ENCODE results near the gene MAPK1IP1L.

DNA sequence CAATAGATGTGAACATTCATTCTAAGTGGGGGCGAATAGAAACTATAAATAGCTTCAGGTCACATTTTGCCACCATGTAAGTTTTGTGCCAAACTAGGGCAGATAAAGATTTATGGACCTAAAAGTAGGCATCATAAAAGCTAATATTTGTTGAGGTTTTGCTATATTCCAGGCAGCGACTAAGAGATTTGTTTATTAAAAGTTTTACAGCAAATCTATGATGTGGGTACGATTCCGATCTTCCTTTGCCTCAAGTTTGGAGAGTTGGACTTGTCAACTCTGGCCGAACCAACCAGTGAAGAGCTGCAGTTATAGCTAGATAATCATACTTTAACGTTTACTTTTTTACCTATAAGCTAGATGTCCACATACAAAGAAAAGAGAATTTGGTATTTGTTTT is 1.6 kb downstream of the MAPK1IP1L start:
- TF ChIP-seq POLR2AphosphoS5 (IDR thresholded peaks at IDR 0.05): no peak
- TF ChIP-seq, protein P1, sequence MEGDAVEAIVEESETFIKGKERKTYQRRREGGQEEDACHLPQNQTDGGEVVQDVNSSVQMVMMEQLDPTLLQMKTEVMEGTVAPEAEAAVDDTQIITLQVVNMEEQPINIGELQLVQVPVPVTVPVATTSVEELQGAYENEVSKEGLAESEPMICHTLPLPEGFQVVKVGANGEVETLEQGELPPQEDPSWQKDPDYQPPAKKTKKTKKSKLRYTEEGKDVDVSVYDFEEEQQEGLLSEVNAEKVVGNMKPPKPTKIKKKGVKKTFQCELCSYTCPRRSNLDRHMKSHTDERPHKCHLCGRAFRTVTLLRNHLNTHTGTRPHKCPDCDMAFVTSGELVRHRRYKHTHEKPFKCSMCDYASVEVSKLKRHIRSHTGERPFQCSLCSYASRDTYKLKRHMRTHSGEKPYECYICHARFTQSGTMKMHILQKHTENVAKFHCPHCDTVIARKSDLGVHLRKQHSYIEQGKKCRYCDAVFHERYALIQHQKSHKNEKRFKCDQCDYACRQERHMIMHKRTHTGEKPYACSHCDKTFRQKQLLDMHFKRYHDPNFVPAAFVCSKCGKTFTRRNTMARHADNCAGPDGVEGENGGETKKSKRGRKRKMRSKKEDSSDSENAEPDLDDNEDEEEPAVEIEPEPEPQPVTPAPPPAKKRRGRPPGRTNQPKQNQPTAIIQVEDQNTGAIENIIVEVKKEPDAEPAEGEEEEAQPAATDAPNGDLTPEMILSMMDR (IDR thresholded peaks at IDR 0.05): no peak
- TF ChIP-seq POLR2A (IDR thresholded peaks at IDR 0.05): no peak

Data from stomach (tissue), 4 donors.